Lung microvascular endothelial cell (primary cell): ENCODE data around the gene ARL3. TPM values are rescaled to one million over a fixed set of nuclear protein-coding genes. Genes with fewer than 3 reads are reported as not detected.

ENCODE experiments used
- total RNA-seq: library from RNA; depleted of rRNA; stranded (reverse); fragments of >200 nt; gene quantifications from 2 replicates; pipeline ENCODE4 v1.2.1, GENCODE V29; 2014

Gene ARL3
- total RNA-seq, 1 donor from 2014 or later: 2.8 TPM

Other genes with a start within 250 kb of the ARL3 start
- gene ACTR1A, start 211.7 kb downstream of the ARL3 start, total RNA-seq: 141 and 159 TPM in 2 replicates
- 3.0 and 3.1 TPM in 2 replicates for gene SUFU, start 210.4 kb downstream of the ARL3 start, total RNA-seq
- gene TRIM8, start 69.9 kb downstream of the ARL3 start, total RNA-seq: 42.7 and 67.5 TPM in 2 replicates
- gene SFXN2, start 239 bp upstream of the ARL3 start, total RNA-seq: 2.8 and 5.0 TPM in 2 replicates
- gene WBP1L, start 29.6 kb upstream of the ARL3 start, total RNA-seq: 31.8 and 38.9 TPM in 2 replicates
- gene CYP17A1, start 123.0 kb upstream of the ARL3 start, total RNA-seq: not detected in 2 replicates
- 21.8 and 31.2 TPM in 2 replicates for gene BORCS7, start 139.9 kb upstream of the ARL3 start, total RNA-seq
- 0.60 and 0.65 TPM in 2 replicates for gene AS3MT, start 155.1 kb upstream of the ARL3 start, total RNA-seq
- 0.44 and 1.6 TPM in 2 replicates for gene CNNM2, start 203.9 kb upstream of the ARL3 start, total RNA-seq